Heart right ventricle (tissue), 16 donors: ENCODE data around the gene STUM. TPM values are rescaled to one million over a fixed set of nuclear protein-coding genes. Genes with fewer than 3 reads are reported as not detected.

Experiments used
- ATAC-seq, 8 donors: fragments of 200-7000 bp; cut with Tn5 transposase; one replicate each; pipeline ENCODE4 v1.9.1; 2020; ENCODE audit warnings: mild to moderate bottlenecking in 8 of 8, moderate library complexity in 8 of 8, moderate number of reproducible peaks in 1 of 8
- DNase-seq, 2 donors: peaks; one replicate each; pipeline ENCODE4 v3.0.0-alpha.2; 2020
- H3K27ac ChIP-seq, 10 donors: fragments of 200-600 bp; sonication (generic) in 2 of 10; one replicate each; pipeline versions ENCODE4 v1.5.0 to v1.8.0; 2020 to 2022; ENCODE audit warnings: mild to moderate bottlenecking in 3 of 10
- H3K27me3 ChIP-seq, 7 donors: fragments of 200-600 bp; one replicate each; pipeline ENCODE4 v1.8.0; 2021 to 2022; ENCODE audit warnings: mild to moderate bottlenecking in 2 of 7
- H3K36me3 ChIP-seq, 9 donors: fragments of 200-600 bp; sonication (generic) in 1 of 9; one replicate each; pipeline versions ENCODE4 v1.5.0 to v1.8.0; 2020 to 2022; ENCODE audit warnings: mild to moderate bottlenecking in 2 of 9
- H3K4me1 ChIP-seq, 9 donors: fragments of 200-600 bp; sonication (generic) in 1 of 9; one replicate each; pipeline versions ENCODE4 v1.5.0 to v1.8.0; 2020 to 2022; ENCODE audit warnings: mild to moderate bottlenecking in 4 of 9
- H3K4me3 ChIP-seq, 10 donors: fragments of 200-600 bp; sonication (generic) in 2 of 10; one replicate each; pipeline versions ENCODE4 v1.5.0 to v1.8.0; 2020 to 2022; ENCODE audit warnings: mild to moderate bottlenecking in 7 of 10, moderate library complexity in 2 of 10
- H3K9me3 ChIP-seq, 11 donors: fragments of 200-600 bp in 10 of 11; sonication (generic) in 2 of 11; one replicate each; pipeline versions ENCODE4 v1.5.0 to v1.8.0; 2013 to 2022; ENCODE audit warnings: mild to moderate bottlenecking in 2 of 11, control low read depth in 1 of 11, moderate library complexity in 1 of 11
- CTCF ChIP-seq, 9 donors: fragments of 200-600 bp; sonication (generic) in 2 of 9; IDR thresholded peaks; one replicate each; pipeline versions ENCODE4 v1.5.0 to v1.8.0; 2021 to 2022; ENCODE audit warnings: antibody characterized with exemption in 9 of 9, mild to moderate bottlenecking in 5 of 9, moderate library complexity in 1 of 9
- WGBS, 2 donors: extraction: QIAGEN DNeasy Blood & Tissue Kit; methylation state at CpG; one replicate each; pipeline ENCODE4 v1.1.7; 2013; ENCODE audit warnings: inconsistent platforms in 1 of 2; 5-methylcytosine and 5-hydroxymethylcytosine counted together
- intact Hi-C, 10 donors: fragments of 100-400 bp; cut with DNase I; formaldehyde crosslinking; loops; one replicate each; pipeline versions ENCODE4 v1.11.1 to v1.14.2; 2022
- polyA plus RNA-seq, 2 donors: library from polyadenylated mRNA; stranded (reverse); fragments of 200-250 nt; gene quantifications; one replicate each; pipeline ENCODE4 v1.2.3, GENCODE V29; 2013
- total RNA-seq, 10 donors: library from RNA; stranded (reverse); fragmentation: NEBNext Ultra II Directional in 3 of 10; extraction: Animal tissue kit (Norgen Biotek cat#: 25700) in 3 of 10; gene quantifications; one replicate each; pipeline versions ENCODE4 v1.2.1 to v1.2.4, GENCODE V29; 2021 to 2023
- donor health status: Arrhythmogenic right ventricular cardiomyopathy.
- donor health status: ischemic (EF 13 %, LVEDD 7.1; RV severe dilation, severe dysfunction).
- donor health status: healthy with polysubstance abuse.
- donor health status: DM: no; HTN: yes; CAD: no.
- donor health status: DM: no; HTN: no; CAD: no.
- donor health status: ischemic (EF 25% LVEDD 6.9; RV normal size, moderate dysfunction).
- donor health status: ischemic (EF 25% LVEDD 5.7; RV mildly dilated, moderate dysfunction).
- donor health status: healthy.
- donor health status: DM: yes; HTN: yes; CAD: no.
- donor health status: Ischemic cardiomyopathy.
- donor health status: ischemic (EF 35%, LVEDD 5.7; RV mildly dilated, moderate dysfunction).
- donor health status: nonischemic (EF 11% LVEDD 7.7; RV severe dilation, severe dysfunction).
- donor health status: DM: yes; HTN: yes; CAD: no.
- donor health status: PGD.
- donor health status: ischemic (EF 29% LVEDD 5.4; RV normal size, mild dysfunction).
- donor health status: nonischemic (EF 23%, LVEDD 6.1; RV moderate dilation, normal function).

The STUM gene
- total and polyA plus RNA-seq, 12 donors = 0.36 to 2.8 (median 0.94) TPM

GRCh38 chr1:226607268-226607660 is 58.7 kb downstream of the STUM start:
- TF ChIP-seq CTCF (IDR thresholded peaks at IDR 0.05) = no peak
- no peak overlapping the region for H3K4me3 ChIP-seq
- 95 to 96% methylated on average over 12 of the region's 12 CpGs for WGBS, 2 donors
- intact Hi-C loops = loop anchor here in 8 of 10 donors (5.0 to 10.0 kb wide), 4 partner anchors 60 to 185 kb away; partner anchors contain the start of gene STUM (in 5 of the 8)
- ATAC-seq = no peak
- no peaks in the 10 kb centered on the region for H3K36me3 ChIP-seq
- no peak for DNase-seq
- H3K27ac ChIP-seq = no peak overlapping the region
- peaks cover 16 to 66% (median 35%) of the 10 kb centered on the region in 9 donors for H3K4me1 ChIP-seq
- H3K9me3 ChIP-seq = no peaks in the 10 kb centered on the region
- no peaks in the 10 kb centered on the region for H3K27me3 ChIP-seq

- Histone ChIP-seq H3K4me1 (peaks cover 13 to 60% (median 31%) of the 10 kb centered on the region in 9 donors), H3K27ac (no peak overlapping the region), H3K9me3 (no peaks in the 10 kb centered on the region), H3K36me3 (no peaks in the 10 kb centered on the region), H3K4me3 (no peak overlapping the region), H3K27me3 (no peaks in the 10 kb centered on the region)
- DNase-seq (no peak), ATAC-seq (no peak)
- 91 to 100% methylated on average over 1 of the region's 1 CpG for whole genome bisulfite sequencing, 2 donors
- intact Hi-C loops = loop anchor here in 8 of 10 donors (2.0 to 10.0 kb wide), 5 partner anchors 61 to 186 kb away; partner anchors contain the start of gene STUM (in 5 of the 8)
- no peak for TF ChIP-seq CTCF (IDR thresholded peaks at IDR 0.05)
Observed at GRCh38 chr1:226607821-226608220, 59.3 kb downstream of the STUM start.

- peak; percentile 53 to 67 for DNase-seq
- peak; percentile 76 to 89 (median 83) for TF ChIP-seq CTCF (IDR thresholded peaks at IDR 0.05)
- intact Hi-C loops = loop anchor here in 8 of 10 donors (2.0 to 10.0 kb wide), 5 partner anchors 62 to 187 kb away; partner anchors contain the start of gene STUM (in 5 of the 8)
Observed at GRCh38 chr1:226608699-226609505, 60.3 kb downstream of the STUM start.

GRCh38 chr1:226609836-226610455 is 61.4 kb downstream of the STUM start:
- no peaks in the 10 kb centered on the region for H3K27me3 ChIP-seq
- no peak overlapping the region for H3K4me3 ChIP-seq
- intact Hi-C loops = loop anchor here (2.0 to 10.0 kb wide), 5 partner anchors 63 to 188 kb away; partner anchors contain the start of gene STUM (in 5 of the 10)
- no peak for TF ChIP-seq CTCF (IDR thresholded peaks at IDR 0.05)
- H3K4me1 ChIP-seq = peaks cover 0 to 39% (median 10%) of the 10 kb centered on the region in 9 donors
- H3K27ac ChIP-seq = no peak overlapping the region
- ATAC-seq = peak in 7 of 8 donors; percentile 33 to 76 (median 43)
- 69 to 71% methylated on average over 11 of the region's 11 CpGs for WGBS, 2 donors
- DNase-seq = no peak
- no peaks in the 10 kb centered on the region for H3K9me3 ChIP-seq
- no peaks in the 10 kb centered on the region for H3K36me3 ChIP-seq

More at GRCh38 chr1:226608699-226609505, 60.3 kb downstream of the STUM start:
- 65 to 72% methylated on average over 18 of the region's 18 CpGs for WGBS, 2 donors
- Histone ChIP-seq H3K4me3 (no peak overlapping the region), H3K9me3 (no peaks in the 10 kb centered on the region), H3K4me1 (peaks cover 7 to 49% (median 21%) of the 10 kb centered on the region in 9 donors), H3K27me3 (no peaks in the 10 kb centered on the region), H3K27ac (no peak overlapping the region), H3K36me3 (no peaks in the 10 kb centered on the region)
- peak in 5 of 8 donors; percentile 35 to 66 (median 62) for ATAC-seq
